Stimulated activated CD4-positive, alpha-beta T cell treated with anti-CD3 and anti-CD28 coated beads, TNF-alpha, amount 100 ng/mL, for 48 hours (primary cell): ENCODE data around the gene TBC1D32.
A peak's percentile ranks its signal among the peaks of the same experiment; 100 is the strongest.
"Not testable (repeated sequence)": the region's sequence is repeated elsewhere in the genome, so short reads cannot be mapped to it uniquely, and the experiment has no call there.

ENCODE experiments used
- DNase-seq, 3 donors: peaks; one replicate each; pipeline ENCODE4 v3.0.0-alpha.2; 2020; ENCODE audit warnings: low read depth in 3 of 3

TBC1D32 gene, protein sequence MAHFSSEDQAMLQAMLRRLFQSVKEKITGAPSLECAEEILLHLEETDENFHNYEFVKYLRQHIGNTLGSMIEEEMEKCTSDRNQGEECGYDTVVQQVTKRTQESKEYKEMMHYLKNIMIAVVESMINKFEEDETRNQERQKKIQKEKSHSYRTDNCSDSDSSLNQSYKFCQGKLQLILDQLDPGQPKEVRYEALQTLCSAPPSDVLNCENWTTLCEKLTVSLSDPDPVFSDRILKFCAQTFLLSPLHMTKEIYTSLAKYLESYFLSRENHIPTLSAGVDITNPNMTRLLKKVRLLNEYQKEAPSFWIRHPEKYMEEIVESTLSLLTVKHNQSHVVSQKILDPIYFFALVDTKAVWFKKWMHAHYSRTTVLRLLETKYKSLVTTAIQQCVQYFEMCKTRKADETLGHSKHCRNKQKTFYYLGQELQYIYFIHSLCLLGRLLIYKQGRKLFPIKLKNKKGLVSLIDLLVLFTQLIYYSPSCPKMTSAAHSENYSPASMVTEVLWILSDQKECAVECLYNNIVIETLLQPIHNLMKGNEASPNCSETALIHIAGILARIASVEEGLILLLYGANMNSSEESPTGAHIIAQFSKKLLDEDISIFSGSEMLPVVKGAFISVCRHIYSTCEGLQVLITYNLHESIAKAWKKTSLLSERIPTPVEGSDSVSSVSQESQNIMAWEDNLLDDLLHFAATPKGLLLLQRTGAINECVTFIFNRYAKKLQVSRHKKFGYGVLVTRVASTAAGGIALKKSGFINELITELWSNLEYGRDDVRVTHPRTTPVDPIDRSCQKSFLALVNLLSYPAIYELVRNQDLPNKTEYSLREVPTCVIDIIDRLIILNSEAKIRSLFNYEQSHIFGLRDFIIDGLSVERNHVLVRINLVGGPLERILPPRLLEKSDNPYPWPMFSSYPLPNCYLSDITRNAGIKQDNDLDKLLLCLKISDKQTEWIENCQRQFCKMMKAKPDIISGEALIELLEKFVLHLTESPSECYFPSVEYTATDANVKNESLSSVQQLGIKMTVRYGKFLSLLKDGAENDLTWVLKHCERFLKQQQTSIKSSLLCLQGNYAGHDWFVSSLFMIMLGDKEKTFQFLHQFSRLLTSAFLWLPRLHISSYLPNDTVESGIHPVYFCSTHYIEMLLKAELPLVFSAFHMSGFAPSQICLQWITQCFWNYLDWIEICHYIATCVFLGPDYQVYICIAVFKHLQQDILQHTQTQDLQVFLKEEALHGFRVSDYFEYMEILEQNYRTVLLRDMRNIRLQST

DNA sequence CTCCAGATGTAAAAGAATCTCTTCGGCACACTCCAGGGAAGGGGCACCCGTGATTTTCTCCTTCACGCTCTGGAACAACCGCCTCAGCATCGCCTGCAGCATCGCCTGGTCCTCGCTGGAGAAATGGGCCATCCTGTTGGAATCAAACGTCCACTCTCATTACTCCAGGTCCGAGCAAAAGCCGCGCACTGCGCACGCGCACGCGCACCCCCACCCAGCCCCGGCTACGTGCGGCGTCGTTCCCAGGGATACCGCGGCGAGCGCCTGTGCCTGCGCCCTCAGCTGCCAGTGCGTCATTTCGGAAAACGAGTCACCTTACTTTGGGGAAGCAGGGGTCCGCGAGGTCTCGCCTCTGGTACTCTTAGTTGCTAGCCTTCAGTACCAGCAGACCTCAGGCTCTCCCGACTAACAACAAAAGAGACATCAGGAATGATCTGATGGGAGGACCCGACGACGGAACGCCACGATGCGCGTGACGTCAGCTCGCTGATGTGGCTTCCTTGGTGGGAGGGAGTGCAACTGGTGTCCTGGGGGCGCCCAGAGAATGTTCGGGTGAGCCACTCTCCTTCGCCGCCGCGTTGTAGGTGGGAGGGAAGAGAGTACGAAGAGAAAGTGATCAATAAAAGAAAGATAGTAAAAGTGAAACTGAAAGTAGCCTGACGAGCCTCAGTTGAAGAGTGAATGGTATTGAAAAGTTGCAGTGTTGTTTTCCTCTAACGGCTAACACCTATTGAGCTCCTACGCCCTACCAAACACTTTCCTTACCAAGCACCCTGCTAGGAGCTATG lies at the start of gene TBC1D32:
Gene TBC1D32, minus strand, starts transcription at position 182 of the 788 bp plus-strand sequence. Its CDS starts 50 bp downstream, at position 132.
- peak; percentile 77 to 85 (median 80) for DNase-seq

DNA sequence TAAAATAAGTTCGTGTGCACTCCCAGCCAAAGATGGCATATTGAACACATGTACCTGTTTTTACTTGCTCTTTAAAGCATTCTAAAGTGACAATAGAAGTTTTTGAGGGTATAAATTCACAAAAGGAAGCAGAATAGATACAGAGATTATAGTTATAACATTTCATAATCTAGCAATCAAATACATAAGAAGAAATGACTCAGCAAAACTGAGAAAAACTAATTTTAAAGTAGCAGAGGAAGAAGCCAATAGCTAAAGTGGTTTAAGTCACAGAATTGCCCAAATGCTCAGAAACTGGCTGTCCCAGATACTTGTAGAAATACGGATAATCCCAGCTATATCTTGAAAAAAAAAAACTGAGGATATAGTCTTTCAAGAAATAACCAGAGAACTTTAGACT lies 49.2 kb upstream of the TBC1D32 start:
- no peak for DNase-seq

DNA sequence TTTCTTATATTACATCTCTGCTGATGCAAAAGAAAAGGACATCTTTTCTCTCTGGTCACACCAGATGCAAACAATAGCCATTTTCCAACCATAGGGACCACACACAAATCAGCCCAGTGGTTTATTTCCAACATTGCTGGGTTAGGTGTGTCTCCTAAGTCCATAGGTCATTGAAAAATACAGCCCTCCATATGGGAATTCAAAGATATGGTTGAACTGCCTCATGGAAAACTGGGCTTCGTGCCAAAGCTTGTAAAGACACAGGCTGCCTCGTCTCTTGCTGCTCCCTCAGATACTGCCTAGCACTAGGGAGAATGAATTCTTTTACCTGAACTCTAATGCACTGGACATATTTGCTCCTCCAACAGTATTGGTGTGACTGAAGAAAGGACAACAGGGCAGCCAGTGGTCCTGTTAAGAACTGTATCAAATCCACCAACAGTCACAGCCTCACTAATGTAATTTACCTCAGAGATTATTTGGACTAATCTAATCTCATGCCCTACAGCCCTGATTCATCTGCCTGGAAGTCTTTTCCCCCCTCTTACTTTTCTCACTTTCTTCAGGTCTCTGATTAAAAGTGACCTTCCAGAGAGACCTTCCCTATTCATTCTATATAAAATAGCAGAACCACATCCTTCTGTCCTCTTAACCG lies 48.3 kb upstream of the TBC1D32 start:
- no peak for DNase-seq

DNA sequence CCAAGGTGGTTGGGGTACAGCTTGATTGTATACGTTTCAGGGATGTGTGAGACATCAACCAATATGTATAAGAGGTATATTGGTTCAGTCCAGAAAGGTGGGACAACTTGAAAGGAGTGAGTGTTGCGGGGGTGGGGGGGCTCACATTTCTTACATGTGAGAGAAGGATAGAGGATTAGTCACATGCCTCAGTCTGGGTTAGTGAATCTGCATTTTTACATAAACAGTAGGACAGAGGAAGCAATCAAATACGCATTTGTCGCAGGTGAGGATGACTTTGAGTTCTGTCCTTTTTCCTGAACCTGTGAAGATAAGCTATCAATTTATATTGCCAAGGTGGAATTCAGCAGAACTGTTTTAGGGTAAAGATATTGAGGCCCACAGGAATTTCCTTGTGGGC lies 42.1 kb upstream of the TBC1D32 start:
- no peak for DNase-seq

DNA sequence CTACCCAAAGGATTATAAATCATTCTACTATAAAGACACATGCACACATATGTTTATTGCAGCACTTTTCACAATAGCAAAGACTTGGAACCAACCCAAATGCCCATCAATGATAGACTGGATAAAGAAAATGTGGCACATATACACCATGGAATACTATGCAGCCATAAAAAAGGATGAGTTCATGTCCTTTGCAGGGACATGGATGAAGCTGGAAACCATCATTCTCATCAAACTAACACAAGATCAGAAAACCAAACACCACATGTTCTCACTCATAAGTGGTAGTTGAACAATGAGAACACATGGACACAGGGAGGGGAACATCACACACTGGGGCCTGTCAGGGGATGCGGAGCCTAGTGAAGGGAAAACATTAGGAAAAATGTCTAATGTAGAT lies 39.9 kb upstream of the TBC1D32 start:
- DNase-seq = not testable (repeated sequence)

DNA sequence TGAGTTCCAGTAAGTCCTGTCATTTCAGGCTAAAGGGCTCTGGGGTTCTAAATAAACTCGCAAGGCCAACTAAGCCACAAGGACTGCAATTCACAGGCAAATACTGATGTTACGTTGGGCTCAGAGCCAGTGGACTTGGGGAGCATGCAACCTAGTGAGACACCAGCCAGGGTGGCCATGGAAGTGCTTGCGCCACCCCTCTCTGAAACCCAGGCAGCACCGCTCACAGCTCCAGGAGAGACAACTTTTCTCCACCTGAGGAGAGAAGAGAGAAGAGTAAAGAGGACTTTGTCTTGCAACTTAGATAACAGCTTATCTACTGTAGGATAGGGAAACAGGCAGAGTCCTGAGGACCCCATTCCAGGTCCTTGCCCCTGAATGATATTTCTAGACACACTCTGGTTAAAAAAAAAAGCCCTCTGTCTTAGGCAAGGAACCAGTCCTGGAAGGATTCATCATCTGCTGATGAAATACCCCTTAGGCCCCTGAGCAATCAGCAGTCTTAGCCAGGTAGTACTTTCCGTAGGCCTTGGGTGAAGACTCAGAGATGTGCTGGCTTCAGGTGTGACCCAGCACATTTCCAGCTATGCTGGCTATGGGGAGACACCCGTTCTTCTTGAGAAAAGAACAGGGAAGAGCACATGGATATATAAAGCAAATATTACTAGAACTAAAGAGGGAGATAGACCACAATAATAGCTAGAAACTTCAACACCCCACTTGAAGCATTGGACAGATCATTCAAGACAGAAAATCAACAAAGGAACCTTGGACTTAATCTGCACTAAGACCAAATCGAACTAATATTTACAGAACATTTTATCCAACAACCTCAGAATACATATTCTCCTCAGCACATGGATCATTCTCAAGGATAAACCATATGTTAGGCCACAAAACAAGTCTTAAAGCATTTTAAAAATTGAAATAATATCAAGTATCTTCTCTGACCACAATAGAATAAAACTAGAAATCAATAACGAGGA lies 31.5 kb upstream of the TBC1D32 start:
- DNase-seq = no peak

DNA sequence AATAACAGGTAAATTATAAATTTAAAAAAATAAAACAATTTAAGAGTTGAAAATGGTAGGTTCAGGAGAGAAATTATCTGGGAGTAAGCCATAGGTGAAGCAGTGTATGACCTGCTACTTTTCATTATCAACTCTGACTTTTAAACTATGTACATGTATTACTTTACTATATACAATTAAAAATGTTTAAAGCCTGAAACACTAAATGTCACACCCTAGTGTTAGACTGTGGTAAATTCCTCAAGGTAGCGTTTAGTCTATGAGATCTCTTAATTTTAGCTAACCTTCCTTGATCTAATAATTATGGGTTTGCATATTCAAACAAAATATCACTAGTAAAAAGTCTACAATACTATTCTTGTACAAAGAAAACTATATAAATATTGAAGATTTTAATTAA lies 22.3 kb upstream of the TBC1D32 start:
- no peak for DNase-seq

DNA sequence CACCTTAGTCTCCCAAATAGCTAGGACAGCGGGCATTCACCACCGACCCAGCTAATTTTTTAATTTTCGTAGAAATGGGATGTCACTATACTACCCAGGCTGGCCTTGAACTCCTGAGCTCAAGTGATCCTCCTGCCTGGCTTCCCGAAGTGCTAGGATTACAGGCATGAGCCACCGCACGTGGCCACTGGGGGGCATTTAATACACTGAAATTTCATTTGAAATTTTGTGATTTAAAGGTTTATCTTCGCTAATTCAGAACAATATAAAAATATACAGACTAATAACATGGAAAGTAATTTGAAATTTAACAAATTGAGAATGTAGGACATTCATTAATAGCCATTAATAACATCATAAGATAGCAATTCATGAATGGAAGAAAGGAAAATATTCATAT lies 20.5 kb upstream of the TBC1D32 start:
- no peak for DNase-seq

DNA sequence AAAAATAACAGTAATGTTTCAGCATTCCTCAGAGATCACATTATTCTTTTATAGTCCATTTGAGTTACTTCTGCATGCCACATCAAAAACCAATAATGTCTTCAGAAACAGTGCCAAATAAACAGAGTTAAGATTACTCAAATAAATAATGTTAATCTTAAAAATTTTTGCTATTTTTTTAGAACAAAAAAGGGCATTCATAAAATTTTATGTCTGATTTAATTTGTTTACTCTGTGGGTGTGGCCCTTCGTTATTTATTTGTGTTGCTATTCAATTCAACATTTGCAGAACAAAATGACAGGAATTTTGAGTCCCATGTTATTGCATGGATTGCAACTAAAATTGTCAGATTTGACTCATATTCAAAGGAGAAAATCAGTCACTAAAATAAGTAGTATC lies 18.7 kb upstream of the TBC1D32 start:
- no peak for DNase-seq

DNA sequence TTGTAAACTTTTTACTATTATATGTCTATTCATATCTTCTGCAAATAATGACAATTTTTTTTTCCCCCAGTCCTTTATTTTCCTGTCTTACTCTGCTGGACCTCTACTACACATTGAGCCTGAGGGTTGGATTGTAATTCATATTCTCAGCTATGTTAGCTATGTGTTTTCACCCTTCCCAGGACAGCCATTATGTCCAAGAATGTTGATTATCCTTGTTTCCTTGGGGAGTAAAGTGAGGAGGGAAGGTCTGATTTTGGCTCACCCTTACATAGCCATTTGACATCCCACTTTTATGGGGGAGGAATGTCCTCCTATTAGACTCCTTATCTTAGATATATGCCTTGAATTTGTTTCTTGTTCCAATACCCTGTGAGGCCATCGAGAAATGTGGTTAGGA lies 17.6 kb upstream of the TBC1D32 start:
- no peak for DNase-seq

DNA sequence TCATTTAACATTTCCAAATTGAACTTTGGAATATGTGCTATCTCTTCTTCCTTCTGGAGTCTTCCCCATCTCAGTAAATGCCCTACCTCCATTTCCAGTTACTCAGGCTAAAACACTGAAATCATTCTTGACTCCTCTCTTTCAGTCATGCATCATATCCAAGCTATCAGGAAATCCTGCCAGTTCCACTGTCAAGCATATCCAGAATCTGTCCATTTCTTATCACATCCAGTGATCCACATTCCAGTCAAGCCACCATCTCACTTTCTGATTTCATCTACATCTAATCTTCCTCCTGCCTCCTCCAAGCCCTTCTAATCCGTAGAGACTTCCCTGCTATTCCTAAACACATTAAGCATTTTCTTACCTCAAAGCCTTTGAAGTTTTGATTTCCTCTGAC lies 15.3 kb upstream of the TBC1D32 start:
- DNase-seq = no peak

DNA sequence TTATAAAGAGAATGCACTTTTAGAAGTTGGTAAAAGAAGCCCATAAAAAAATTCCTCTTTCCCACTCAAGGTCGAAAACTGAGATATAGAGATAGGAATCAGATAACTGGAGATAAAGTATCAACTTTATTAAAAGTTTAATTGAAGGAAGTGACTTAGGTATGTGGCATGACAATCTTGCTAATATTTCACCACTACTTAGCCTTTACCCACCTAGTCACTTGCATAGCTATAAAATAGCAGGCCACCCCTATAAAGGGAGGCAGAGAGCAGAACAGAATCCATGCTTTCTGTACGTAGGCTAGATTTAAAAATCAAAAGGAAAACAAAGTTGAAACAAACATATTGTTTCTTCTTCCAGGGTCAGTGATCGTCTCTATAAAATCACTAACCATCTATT lies 13.2 kb upstream of the TBC1D32 start:
- DNase-seq = no peak

DNA sequence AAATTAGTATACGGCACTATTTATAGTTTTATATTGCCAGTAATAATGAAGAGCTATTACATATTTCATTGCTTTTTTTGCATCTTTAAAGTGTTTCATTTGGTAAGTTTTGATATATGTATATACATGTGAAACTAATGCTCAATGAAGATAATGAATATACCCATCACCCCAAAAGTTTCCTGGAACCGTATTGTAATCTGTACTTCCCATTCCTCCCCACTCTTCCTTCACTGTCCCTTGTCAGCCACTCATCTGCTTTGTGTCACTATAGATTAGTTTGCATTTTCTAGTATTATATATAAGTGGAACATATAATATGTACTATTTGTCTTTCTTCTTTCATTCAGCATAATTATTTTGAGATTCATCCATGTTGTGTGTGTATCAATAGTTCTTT lies 10.3 kb upstream of the TBC1D32 start:
- no peak for DNase-seq

DNA sequence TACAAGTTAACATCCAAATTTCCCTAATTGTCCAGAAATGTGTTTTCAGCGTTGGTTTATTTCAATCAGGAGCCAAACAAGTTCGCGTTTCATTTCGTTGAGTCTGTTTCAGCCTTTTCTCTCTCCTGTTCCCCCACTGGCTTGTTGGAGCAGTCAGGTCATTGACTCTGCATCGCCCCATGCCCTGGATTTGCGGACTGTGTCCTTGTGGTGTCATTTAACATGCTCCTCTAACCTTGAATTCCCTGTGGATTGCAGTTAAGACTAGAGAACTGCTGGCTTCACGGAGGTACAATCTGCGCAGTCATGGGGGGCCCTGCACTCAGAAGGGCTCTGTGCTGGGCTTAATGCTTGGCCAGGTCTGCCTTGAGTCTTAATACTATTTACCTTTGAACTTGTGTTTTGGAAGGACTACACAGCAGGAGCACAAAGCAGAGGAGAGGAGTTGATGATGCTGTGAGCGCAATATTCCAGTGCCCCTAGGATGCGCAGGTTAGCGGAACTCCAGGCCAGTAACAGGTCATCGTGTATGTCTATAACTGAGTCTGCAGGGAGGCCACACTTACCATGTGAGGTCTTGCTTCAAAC lies 5.5 kb upstream of the TBC1D32 start:
- DNase-seq = no peak

DNA sequence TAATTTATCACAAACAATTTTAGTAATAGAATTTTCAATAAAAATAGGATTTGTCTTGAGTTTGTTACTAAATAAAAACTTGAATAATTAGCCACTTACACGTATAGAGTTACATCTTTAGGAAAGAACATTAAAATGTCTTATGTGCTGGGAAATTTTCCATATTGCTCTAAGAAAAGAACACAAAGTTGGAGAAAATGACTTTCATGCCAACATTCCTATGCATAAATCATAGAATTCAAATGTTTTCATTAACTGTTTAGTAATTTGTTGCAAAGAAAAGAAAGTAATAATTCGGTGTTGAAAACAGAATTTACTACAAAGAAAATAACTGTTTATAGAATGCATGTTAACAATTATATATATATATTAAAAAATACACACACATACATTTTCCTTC lies 4.7 kb upstream of the TBC1D32 start:
- DNase-seq = no peak

DNA sequence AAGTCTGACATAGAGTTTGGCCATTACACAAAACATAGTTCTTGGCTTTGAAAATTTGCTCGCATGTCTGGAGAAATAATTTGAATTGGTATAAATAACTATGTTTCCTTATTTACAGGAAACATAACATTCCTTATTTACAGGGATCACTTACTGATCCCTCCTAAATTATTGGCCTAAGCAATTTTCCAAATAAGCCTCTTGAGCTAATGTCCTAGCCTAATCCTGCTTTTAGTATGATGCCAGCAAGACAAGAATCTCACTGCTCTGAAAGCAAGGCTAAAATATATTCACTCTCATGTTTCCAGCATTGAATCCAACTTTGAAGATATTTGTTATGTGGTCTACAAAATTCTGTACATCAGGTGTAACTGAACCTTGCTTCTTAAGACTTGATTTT lies 4.1 kb upstream of the TBC1D32 start:
- no peak for DNase-seq

DNA sequence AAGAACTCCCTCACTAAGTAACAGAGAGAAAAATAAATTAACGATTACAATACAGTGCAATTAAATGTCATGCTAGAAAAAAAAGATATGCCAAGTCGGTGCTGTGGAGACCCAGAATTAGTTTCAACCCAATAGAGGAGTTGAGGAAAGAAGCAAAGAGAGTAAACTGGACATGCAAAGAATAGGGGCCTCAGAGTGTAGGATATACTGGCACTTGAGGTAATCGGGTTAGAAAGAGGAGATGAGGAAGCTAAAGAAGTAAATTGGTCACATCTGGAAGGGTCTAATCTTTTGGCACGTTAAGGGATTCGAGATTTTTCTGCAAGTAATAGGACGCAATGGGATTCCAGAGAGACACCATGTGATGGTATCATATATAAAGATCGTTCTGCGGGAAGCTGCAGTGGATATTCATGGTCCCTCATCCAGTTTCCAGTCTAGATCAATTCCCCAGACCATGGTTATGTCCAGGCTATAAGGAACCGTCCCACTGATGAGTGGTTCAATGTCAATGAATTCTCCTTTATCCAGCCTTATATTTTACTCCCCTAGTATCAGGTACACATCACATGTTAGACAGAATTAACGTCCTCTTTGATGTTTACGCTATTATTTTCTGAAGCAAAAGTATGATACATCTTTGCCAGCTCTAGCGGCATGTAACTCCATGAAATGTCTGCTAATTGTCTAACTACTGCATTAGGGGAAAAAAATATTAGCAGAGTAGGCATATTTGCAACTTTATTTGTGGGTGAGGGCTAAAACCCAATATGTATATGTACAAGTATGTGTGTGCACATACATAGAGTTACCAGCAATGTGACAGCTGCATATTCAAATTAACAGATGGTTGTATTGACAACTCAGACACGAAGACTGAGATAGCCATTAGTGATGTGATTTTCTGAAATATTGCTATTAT lies 1.1 kb upstream of the TBC1D32 start:
- no peak for DNase-seq

DNA sequence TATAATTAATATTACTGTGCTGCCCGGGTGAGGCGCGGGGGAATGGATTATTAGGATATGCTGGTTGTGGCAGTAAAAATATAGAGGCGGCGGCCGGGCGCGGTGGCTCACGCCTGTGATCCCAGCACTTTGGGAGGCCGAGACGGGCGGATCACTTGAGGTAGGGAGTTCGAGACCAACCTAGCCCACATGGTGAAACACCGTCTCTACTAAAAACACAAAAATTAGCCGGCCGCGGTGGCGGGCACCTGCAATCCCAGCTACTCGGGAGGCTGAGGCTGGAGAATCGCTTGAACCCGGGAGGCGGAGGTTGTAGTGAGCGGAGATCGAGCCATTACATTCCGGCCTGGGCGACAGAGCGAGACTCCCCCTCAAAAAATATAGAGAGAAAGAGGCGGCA lies 586 bp downstream of the TBC1D32 start:
- DNase-seq = not testable (repeated sequence)
